HG02885 (cell line): ENCODE measurements around the gene ELAVL2.
"Not testable (repeated sequence)": the region's sequence is repeated elsewhere in the genome, so short reads cannot be mapped to it uniquely, and the experiment has no call there.

ENCODE experiments used
- ATAC-seq: cut with Tn5 transposase; IDR thresholded peaks from one replicate; pipeline ENCODE4 v1.9.1; 2021; ENCODE audit warnings: mild to moderate bottlenecking; ENCODE audit not compliant: unreplicated experiment, poor library complexity

The ELAVL2 gene

DNA sequence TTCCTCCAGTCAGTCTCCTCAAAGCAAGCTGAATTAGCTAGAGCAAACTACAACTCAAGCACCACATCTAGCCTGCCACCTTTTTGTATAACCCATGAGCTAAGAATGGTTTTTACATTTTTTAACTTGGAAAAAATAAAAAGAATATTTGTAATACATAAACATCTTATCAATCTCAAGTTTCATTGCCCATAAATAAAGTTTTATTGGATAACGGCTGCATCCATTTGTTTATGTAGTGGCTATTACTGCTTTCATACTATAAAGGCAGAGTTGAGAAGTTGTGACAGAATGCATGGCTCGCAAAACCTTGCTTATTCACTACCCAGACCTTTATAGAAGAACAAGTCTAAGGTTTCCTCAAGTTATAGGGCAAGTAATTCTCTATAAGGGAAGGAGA lies 95.7 kb downstream of the ELAVL2 start:
- no peak for ATAC-seq

DNA sequence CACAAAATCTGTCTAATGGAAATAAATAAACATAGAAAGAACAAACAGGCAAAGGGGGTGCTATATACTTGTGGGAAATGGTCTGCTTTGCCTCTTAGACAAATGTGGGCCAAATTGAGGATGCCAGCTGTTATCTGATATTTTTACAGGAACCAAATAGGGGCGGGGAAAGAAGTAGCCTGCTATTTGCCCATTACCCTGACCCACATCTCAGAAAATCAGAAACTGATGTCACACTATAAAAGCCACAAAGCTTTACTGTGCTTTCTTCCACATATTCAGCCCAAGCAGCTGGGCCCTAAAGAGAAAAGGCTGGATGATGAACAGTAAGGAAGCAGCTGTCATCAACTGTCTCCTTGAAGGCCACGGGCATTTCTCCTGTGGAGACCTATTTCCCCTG lies 97.3 kb downstream of the ELAVL2 start:
- ATAC-seq, result no peak

DNA sequence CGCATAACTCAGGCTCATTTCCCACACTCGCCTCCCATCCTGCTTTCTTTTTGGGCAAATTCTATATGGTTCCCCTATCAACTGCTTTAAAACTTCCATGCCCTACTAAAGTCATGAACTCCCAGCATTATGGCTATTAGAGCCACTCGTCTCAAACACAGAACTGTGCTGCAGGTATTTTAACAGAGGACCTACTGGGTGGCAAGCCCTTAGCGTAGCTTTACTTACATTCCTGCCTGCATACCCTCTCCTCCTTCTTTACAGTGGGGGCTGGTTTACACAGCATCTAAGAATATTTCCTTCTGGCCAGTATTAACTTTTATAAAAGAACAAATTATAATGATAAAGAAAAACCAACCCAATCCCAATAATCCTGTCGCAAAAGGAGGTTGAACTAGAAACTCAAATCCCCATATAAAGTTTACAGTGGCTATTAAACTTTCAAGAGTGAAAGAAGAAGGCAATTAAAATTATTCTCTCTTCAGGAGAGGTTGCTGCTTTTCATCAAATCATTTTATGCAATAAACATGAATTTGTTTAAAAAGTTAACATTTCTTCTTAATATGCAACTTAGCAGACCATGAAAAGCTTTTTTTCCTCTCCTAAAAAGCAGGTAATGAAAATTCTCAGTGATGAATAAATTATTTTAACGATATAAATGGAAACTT lies 100.6 kb downstream of the ELAVL2 start:
- ATAC-seq, result no peak

GRCh38 chr9:23723672-23724071 lies 102.4 kb downstream of the ELAVL2 start:
- ATAC-seq, result no peak

DNA sequence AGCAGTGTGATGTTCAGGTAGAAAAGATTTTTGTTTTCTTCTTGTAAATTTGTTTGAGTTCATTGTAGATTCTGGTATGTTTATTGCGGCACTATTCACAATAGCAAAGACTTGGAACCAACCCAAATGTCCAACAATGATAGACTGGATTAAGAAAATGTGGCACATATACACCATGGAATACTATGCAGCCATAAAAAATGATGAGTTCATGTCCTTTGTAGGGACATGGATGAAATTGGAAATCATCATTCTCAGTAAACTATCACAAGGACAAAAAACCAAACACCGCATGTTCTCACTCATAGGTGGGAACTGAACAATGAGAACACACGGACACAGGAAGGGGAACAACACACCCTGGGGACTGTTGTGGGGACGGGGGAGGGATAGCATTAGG lies 103.0 kb downstream of the ELAVL2 start:
- not testable (repeated sequence) for ATAC-seq

GRCh38 chr9:23721466-23721865 lies 104.6 kb downstream of the ELAVL2 start:
- ATAC-seq, result no peak

GRCh38 chr9:23717505-23717904 lies 108.5 kb downstream of the ELAVL2 start:
- ATAC-seq, result no peak

- no peak for ATAC-seq
These were observed 118.8 kb downstream of the ELAVL2 start for GRCh38 chr9:23707249-23707648.

GRCh38 chr9:23702311-23702922 lies 123.6 kb downstream of the ELAVL2 start:
- no peak for ATAC-seq

GRCh38 chr9:23701291-23701690 lies 124.7 kb downstream of the ELAVL2 start:
- ATAC-seq, result no peak

- ATAC-seq, result no peak
These were observed 125.7 kb downstream of the ELAVL2 start for GRCh38 chr9:23700359-23700758.

- no peak for ATAC-seq
These were observed 127.9 kb downstream of the ELAVL2 start for GRCh38 chr9:23698161-23698560.

DNA sequence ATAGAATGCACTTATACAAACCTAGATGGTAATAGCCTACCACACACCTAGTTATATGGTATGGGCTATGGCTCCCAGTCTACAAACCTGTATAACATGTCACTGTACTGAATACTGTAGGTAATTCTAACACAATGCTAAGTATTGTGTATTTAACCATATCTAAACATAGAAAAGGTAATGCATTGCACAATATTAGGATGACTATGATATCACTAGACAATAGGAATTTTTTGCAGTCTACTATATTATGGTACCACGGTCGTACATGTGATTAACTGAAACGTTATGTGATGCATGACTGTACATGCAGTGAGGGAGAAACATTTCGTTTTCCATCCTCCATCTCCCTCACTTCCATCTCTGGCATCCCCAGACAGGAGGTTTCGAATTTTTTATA lies 130.5 kb downstream of the ELAVL2 start:
- ATAC-seq, result no peak

DNA sequence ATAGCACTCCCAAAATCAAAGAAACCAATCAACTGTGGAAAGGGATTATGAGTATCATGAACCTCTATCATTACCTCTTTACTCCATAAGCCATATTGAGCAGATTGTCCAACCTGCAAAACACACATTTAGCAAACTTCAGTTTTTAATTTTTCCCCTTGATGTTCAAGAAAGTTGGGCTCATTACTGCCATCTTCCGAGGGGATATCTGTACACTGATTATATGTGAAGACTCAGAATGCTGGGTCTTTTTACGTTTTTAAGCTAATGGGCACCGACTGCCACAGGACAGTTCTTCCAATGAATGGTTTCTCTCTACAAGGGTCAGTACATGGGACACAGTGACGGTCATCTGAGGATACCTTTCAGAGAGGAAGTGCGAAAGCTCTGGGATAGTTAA lies 132.7 kb downstream of the ELAVL2 start:
- ATAC-seq, result no peak

DNA sequence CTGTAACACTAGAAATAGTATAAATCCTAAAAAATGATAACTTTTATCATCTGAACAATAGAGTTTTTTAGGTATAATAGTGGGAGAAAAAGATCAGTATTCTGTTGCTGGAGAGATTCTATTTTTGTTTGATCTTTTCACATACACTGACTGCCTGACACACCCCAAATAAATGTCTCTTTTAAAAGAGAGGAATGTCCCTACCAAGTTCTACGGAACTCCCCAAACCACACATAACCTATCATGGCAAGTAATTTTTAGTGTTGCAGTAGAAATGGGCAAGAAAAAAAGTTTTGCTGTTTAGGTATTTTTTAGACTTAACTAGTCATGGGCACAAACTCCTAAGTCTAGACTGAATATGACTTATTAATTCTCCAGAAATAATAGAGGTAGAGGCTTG lies 139.1 kb downstream of the ELAVL2 start:
- ATAC-seq, result no peak

GRCh38 chr9:23686257-23686656 lies 139.8 kb downstream of the ELAVL2 start:
- ATAC-seq, result no peak

GRCh38 chr9:23683611-23684061 lies 142.4 kb downstream of the ELAVL2 start:
- ATAC-seq, result no peak

GRCh38 chr9:23682891-23683431 lies 143.1 kb downstream of the ELAVL2 start:
- ATAC-seq, result no peak

- no peak for ATAC-seq
These were observed 143.7 kb downstream of the ELAVL2 start for GRCh38 chr9:23682352-23682751.

GRCh38 chr9:23677446-23677845 lies 148.6 kb downstream of the ELAVL2 start:
- ATAC-seq, result no peak

GRCh38 chr9:23674016-23674585 lies 151.9 kb downstream of the ELAVL2 start:
- no peak for ATAC-seq

GRCh38 chr9:23672151-23672550 lies 153.9 kb downstream of the ELAVL2 start:
- no peak for ATAC-seq
